Activated B cell treated with CpG ODN at 0.5 μM for 24 hours (primary cell): ENCODE measurements around the gene NKX2-2. TPM values are rescaled to one million over a fixed set of nuclear protein-coding genes. Genes with fewer than 3 reads are reported as not detected.
A peak's percentile ranks its signal among the peaks of the same experiment; 100 is the strongest.

Experiments
- ATAC-seq: fragments of 200-7000 bp; cut with Tn5 transposase; one replicate; pipeline ENCODE4 v1.10.0; 2021; ENCODE audit warnings: low read depth, mild to moderate bottlenecking, moderate library complexity
- CTCF ChIA-PET: fragments of 350-600 bp; sonication (Branson Sonifier 250); formaldehyde crosslinking; loops from one replicate; lab custom pipeline; 2021; ENCODE audit warnings: antibody characterized with exemption; lab: Charles Lee
- POLR2A ChIA-PET: fragments of 350-600 bp; sonication (Branson Sonifier 250); formaldehyde crosslinking; loops from one replicate; lab custom pipeline; 2021; ENCODE audit warnings: antibody characterized with exemption; lab: Charles Lee
- DNase-seq: peaks from one replicate; pipeline ENCODE4 v3.0.0; 2022
- H3K27ac Mint-ChIP-seq: one replicate; pipeline ENCODE4 v1.8.0; 2020; ENCODE audit warnings: mixed read lengths
- H3K27me3 Mint-ChIP-seq: one replicate; pipeline ENCODE4 v1.8.0; 2021; ENCODE audit warnings: mixed read lengths
- H3K36me3 Mint-ChIP-seq: one replicate; pipeline ENCODE4 v1.8.0; 2021; ENCODE audit warnings: low read depth, mixed read lengths
- H3K4me1 Mint-ChIP-seq: one replicate; pipeline ENCODE4 v1.8.0; 2021; ENCODE audit warnings: mixed read lengths
- H3K4me3 Mint-ChIP-seq: one replicate; pipeline ENCODE4 v1.8.0; 2020; ENCODE audit warnings: mild to moderate bottlenecking, mixed read lengths
- H3K9me3 Mint-ChIP-seq: one replicate; pipeline ENCODE4 v1.8.0; 2020; ENCODE audit warnings: mixed read lengths
- CTCF ChIP-seq: fragments of 200-600 bp; IDR thresholded peaks from one replicate; pipeline ENCODE4 v1.8.0; 2022; ENCODE audit warnings: antibody characterized with exemption, mild to moderate bottlenecking
- intact Hi-C: fragments of 100-400 bp; cut with micrococcal nuclease; formaldehyde crosslinking; loops from one replicate; pipeline ENCODE4 v1.15.1; 2024
- total RNA-seq: library from RNA; stranded (reverse); gene quantifications from 2 replicates; pipeline ENCODE4 v1.2.3, GENCODE V29; 2022

The NKX2-2 gene
- total RNA-seq, 1 donor from 2014 or later = not detected

GRCh38 chr20:21515300-21516179 lies 1.7 kb upstream of the NKX2-2 start:
- no peak for DNase-seq
- Mint-ChIP-seq H3K4me1 (peaks cover 25% of the 10 kb centered on the region), H3K4me3 (no peak overlapping the region), H3K27ac (no peak overlapping the region), H3K9me3 (no peaks in the 10 kb centered on the region), H3K36me3 (no peaks in the 10 kb centered on the region), H3K27me3 (peaks cover 58% of the 10 kb centered on the region)
- ChIA-PET POLR2A (no interaction called here), CTCF (no interaction called here)
- no peak for TF ChIP-seq CTCF
- intact Hi-C loops = no loop called here
- ATAC-seq = no peak

- DNase-seq (no peak), ATAC-seq (no peak)
- H3K4me3 Mint-ChIP-seq = no peak overlapping the region
- peaks cover 33% of the 10 kb centered on the region for H3K4me1 Mint-ChIP-seq
- peaks cover 56% of the 10 kb centered on the region for H3K27me3 Mint-ChIP-seq
- ChIA-PET POLR2A (no interaction called here), CTCF (no interaction called here)
- H3K36me3 Mint-ChIP-seq = no peaks in the 10 kb centered on the region
- TF ChIP-seq CTCF = no peak
- H3K27ac Mint-ChIP-seq = no peak overlapping the region
- H3K9me3 Mint-ChIP-seq = no peaks in the 10 kb centered on the region
- intact Hi-C loops = no loop called here
These were observed 838 bp upstream of the NKX2-2 start for GRCh38 chr20:21514553-21515251.

- CTCF ChIA-PET = no interaction called here
- POLR2A ChIA-PET = no interaction called here
- no peak overlapping the region for H3K4me3 Mint-ChIP-seq
- peaks cover 55% of the 10 kb centered on the region for H3K27me3 Mint-ChIP-seq
- intact Hi-C loops = no loop called here
- no peaks in the 10 kb centered on the region for H3K9me3 Mint-ChIP-seq
- peaks cover 37% of the 10 kb centered on the region for H3K4me1 Mint-ChIP-seq
- DNase-seq = no peak
- no peak for ATAC-seq
- H3K27ac Mint-ChIP-seq = no peak overlapping the region
- no peak for TF ChIP-seq CTCF
- no peaks in the 10 kb centered on the region for H3K36me3 Mint-ChIP-seq
These were observed 642 bp downstream of the NKX2-2 start for GRCh38 chr20:21513181-21513663.

GRCh38 chr20:21512634-21513180 lies 1.2 kb downstream of the NKX2-2 start:
- no peak for TF ChIP-seq CTCF
- DNase-seq (no peak), ATAC-seq (no peak)
- ChIA-PET POLR2A (no interaction called here), CTCF (no interaction called here)
- Mint-ChIP-seq H3K27ac (no peak overlapping the region), H3K27me3 (peaks cover 55% of the 10 kb centered on the region), H3K4me1 (peaks cover 37% of the 10 kb centered on the region), H3K4me3 (peak overlapping the region; percentile 19), H3K9me3 (no peaks in the 10 kb centered on the region), H3K36me3 (no peaks in the 10 kb centered on the region)
- intact Hi-C loops = no loop called here
